Loucy (cell line): ENCODE results near the gene AP2B1.

Experiments
- H2AFZ ChIP-seq: fragments of 200-600 bp; sonication (generic); 2 replicates; pipeline ENCODE4 v1.6.0; 2016; ENCODE audit warnings: antibody characterized with exemption, mild to moderate bottlenecking, low read length, moderate library complexity
- H3F3A ChIP-seq: fragments of 200-600 bp; 2 replicates; pipeline ENCODE4 v1.6.0; 2016; ENCODE audit warnings: antibody characterized with exemption, low read depth, mild to moderate bottlenecking
- H3K27me3 ChIP-seq: fragments of 200-600 bp; sonication (generic); 2 replicates; pipeline ENCODE4 v1.6.1; 2014; ENCODE audit warnings: low read length, mild to moderate bottlenecking; ENCODE audit not compliant: insufficient read depth, poor library complexity, severe bottlenecking
- H3K36me3 ChIP-seq: fragments of 200-600 bp; sonication (generic); 2 replicates; pipeline ENCODE4 v1.6.1; 2016; ENCODE audit warnings: low read length; ENCODE audit not compliant: insufficient read depth
- H3K4me1 ChIP-seq: fragments of 200-600 bp; sonication (generic); 2 replicates; pipeline ENCODE4 v1.5.1; 2014; ENCODE audit warnings: low read length, mild to moderate bottlenecking; ENCODE audit not compliant: insufficient read depth, poor library complexity, severe bottlenecking
- H3K4me2 ChIP-seq: fragments of 200-600 bp; sonication (generic); 2 replicates; pipeline ENCODE4 v1.6.0; 2014; ENCODE audit warnings: antibody characterized with exemption, low read length, low read depth, mild to moderate bottlenecking; ENCODE audit not compliant: poor library complexity, severe bottlenecking
- H3K4me3 ChIP-seq: fragments of 200-600 bp; sonication (generic); 2 replicates; pipeline ENCODE4 v1.5.1; 2014; ENCODE audit warnings: low read length, mild to moderate bottlenecking, mixed read lengths; ENCODE audit not compliant: poor library complexity, severe bottlenecking
- H3K79me2 ChIP-seq: fragments of 200-600 bp; sonication (generic); 2 replicates; pipeline ENCODE4 v1.6.1; 2014; ENCODE audit warnings: low read length; ENCODE audit not compliant: insufficient read depth
- H3K9ac ChIP-seq: fragments of 200-600 bp; sonication (generic); 2 replicates; pipeline ENCODE4 v1.6.0; 2014; ENCODE audit warnings: mild to moderate bottlenecking, low read depth, low read length, moderate library complexity; ENCODE audit not compliant: poor library complexity, severe bottlenecking
- H3K9me2 ChIP-seq: fragments of 200-600 bp; sonication (generic); replicated peaks from 2 replicates; pipeline ENCODE4 v1.6.1; 2016; ENCODE audit warnings: low read depth, low read length, mixed read lengths
- H3K9me3 ChIP-seq: fragments of 200-600 bp; sonication (generic); 2 replicates; pipeline ENCODE4 v1.6.1; 2014; ENCODE audit warnings: mild to moderate bottlenecking, antibody characterized with exemption, low read length, low read depth; ENCODE audit not compliant: insufficient read depth
- H4K20me1 ChIP-seq: fragments of 200-600 bp; sonication (generic); 2 replicates; pipeline ENCODE4 v1.6.0; 2014; ENCODE audit warnings: antibody characterized with exemption, low read length, mild to moderate bottlenecking; ENCODE audit not compliant: insufficient read depth, poor library complexity, severe bottlenecking
- EZH2phosphoT487 ChIP-seq: fragments of 200-600 bp; IDR thresholded peaks from 2 replicates; pipeline ENCODE4 v1.6.1; 2018; ENCODE audit warnings: antibody characterized with exemption, mild to moderate bottlenecking, moderate library complexity, borderline replicate concordance
- TF ChIP-seq, protein P1 (sequence below): fragments of 200-600 bp; sonication (generic); conservative IDR thresholded peaks from 2 replicates; pipeline ENCODE4 v1.5.1; 2014; ENCODE audit warnings: mild to moderate bottlenecking, antibody characterized with exemption, low read length

AP2B1 gene

DNA sequence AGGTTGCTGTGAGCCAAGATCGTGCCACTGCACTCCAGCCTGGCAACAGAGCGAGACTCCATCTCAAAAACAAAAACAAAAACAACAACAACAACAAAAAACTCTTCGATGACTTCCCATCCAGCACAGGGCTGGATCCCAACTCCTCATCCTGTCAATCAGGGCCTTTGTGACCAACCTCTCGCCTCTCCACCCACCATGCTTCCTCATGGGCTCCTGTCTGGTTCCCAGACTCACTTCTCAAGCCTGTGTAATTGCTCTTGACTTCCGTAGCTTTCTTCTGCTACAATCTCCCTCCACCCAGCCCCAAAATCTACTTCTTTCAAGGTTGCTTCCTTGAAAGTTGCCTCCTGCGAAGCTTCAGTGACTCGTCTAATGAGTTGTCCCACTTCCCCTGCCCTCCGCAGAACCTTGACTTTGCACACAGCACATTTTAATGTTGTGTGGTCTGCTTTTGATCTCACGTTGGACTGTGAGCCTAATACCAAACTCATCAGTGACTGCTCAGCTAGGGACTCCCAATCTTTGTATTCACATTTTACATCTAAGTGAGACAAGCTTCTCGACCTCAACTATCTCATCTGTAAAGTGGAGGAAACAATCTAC is 143.4 kb downstream of the AP2B1 start:
- Histone ChIP-seq H3K27me3 (no peaks in the 10 kb centered on the region), H3K4me1 (no peaks in the 10 kb centered on the region), H3K9ac (no peak overlapping the region), H4K20me1 (no peaks in the 10 kb centered on the region), H3K4me3 (no peak overlapping the region), H3K9me2 (no peaks in the 10 kb centered on the region), H3K4me2 (no peak overlapping the region), H3F3A (no peaks in the 10 kb centered on the region), H3K9me3 (no peaks in the 10 kb centered on the region), H2AFZ (no peak overlapping the region), H3K79me2 (no peaks in the 10 kb centered on the region), H3K36me3 (peaks cover 2% of the 10 kb centered on the region; the same call in 1 of the 2 replicates)
- TF ChIP-seq, protein P1, sequence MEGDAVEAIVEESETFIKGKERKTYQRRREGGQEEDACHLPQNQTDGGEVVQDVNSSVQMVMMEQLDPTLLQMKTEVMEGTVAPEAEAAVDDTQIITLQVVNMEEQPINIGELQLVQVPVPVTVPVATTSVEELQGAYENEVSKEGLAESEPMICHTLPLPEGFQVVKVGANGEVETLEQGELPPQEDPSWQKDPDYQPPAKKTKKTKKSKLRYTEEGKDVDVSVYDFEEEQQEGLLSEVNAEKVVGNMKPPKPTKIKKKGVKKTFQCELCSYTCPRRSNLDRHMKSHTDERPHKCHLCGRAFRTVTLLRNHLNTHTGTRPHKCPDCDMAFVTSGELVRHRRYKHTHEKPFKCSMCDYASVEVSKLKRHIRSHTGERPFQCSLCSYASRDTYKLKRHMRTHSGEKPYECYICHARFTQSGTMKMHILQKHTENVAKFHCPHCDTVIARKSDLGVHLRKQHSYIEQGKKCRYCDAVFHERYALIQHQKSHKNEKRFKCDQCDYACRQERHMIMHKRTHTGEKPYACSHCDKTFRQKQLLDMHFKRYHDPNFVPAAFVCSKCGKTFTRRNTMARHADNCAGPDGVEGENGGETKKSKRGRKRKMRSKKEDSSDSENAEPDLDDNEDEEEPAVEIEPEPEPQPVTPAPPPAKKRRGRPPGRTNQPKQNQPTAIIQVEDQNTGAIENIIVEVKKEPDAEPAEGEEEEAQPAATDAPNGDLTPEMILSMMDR = no peak
- no peak for TF ChIP-seq EZH2phosphoT487

DNA sequence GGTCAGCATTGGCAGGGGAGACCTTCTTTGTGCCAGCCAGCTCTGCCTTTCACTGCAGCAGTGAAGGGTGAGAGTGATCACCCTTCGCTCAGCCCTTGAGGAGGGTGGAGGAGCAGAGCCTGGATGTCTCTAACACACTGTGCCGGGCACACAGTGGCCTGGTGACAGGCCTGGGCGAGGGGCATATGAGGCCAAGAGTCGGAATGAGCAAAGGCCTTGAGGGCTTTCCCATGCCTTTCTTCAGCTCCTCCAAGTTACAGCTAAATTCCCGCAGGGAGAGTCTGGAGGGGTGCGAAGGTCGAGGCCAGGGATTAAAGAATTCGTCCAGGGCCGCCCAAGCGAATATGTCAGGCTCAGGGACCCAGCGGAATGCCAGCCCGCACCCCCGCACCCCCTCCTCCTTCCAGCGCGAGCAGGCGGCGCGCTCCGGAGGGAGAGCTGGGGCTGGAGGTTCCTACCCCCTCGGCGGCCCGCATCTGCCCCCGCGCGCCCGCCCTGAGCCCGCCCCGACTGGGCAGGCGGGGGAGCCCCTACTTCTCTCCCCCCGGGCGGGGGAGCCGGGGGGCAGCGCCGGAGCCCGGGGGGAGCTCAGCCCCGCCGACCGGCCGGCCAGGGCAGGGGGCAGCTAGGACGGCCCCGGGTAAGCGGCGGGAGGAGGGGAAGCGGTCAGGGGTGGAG is 144.3 kb downstream of the AP2B1 start, which contains the start of gene RASL10B:
Gene RASL10B (plus strand): TSS at position 401 of the 678 bp plus-strand sequence. CDS start 3,546 bp downstream, outside the sequence.
- Histone ChIP-seq H3K4me2 (peak within 1 kb of the TSS; percentile 73), H3K9me2 (no peaks in the 10 kb centered on the region), H3K9ac (peak within 1 kb of the TSS; percentile 19), H4K20me1 (no peaks in the 10 kb centered on the region), H3K9me3 (no peaks in the 10 kb centered on the region), H3K4me3 (peak within 1 kb of the TSS; percentile 67), H3K79me2 (no peaks in the 10 kb centered on the region), H3K27me3 (no peaks in the 10 kb centered on the region), H3F3A (no peaks in the 10 kb centered on the region), H3K4me1 (no peaks in the 10 kb centered on the region), H2AFZ (peak within 1 kb of the TSS; percentile 44; the same call in 1 of the 2 replicates), H3K36me3 (no peaks in the 10 kb centered on the region; the same call in 1 of the 2 replicates)
- TF ChIP-seq, protein P1 = no peak
- no peak for TF ChIP-seq EZH2phosphoT487

DNA sequence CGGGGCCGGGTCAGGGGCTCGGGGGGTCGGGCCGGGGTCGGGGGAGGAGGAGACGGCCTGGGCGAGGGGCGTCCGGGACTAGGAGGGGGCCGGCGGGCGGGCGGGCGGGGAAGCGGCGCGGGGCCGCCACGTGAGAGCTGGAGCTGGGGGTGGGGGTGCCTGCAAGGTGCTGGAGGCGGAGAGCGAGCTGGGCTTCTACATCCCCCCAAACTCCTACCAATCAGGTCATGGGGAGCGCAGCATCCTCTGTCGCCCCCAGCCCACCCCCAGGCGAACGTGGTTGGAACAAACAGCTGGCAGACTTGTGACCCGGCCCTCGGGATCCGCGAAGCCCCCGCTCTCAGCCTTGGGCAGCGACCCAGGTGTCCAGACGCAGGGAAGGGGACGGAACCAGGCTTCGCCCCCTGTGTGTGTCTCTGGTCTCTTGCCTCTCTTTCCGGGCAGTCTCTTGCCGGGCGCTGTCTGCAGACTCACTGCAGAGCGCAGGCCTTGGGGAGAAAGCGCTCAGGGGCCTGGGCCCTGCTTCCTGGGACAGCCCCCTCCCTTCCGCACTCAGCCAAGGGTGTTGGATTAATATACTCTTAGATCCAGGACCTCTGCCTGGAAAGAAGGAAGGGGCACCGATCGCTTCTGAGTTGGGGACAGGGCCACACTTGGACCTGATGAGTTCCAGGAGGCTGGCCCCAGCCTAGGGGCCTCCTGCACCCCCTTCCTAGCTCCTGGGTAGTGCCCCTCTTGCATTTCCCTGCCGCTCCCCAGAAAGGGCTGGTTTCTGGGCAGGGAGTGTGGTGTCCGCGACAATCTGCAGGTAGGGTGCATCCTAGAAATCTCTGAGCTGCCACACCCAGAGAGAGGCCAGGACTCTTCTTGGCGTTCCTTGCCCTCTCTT is 145.0 kb downstream of the AP2B1 start:
- no peaks in the 10 kb centered on the region for H4K20me1 ChIP-seq
- H3K79me2 ChIP-seq = no peaks in the 10 kb centered on the region
- no peaks in the 10 kb centered on the region for H3F3A ChIP-seq
- H3K9me3 ChIP-seq = no peaks in the 10 kb centered on the region
- no peaks in the 10 kb centered on the region for H3K9me2 ChIP-seq
- H3K4me3 ChIP-seq = peak overlapping the region; percentile 67
- TF ChIP-seq, protein P1 = no peak
- TF ChIP-seq EZH2phosphoT487 = no peak
- H3K4me2 ChIP-seq = no peak overlapping the region
- H3K27me3 ChIP-seq = no peaks in the 10 kb centered on the region
- H2AFZ ChIP-seq = no peak overlapping the region
- H3K36me3 ChIP-seq = no peaks in the 10 kb centered on the region
- no peak overlapping the region for H3K9ac ChIP-seq
- H3K4me1 ChIP-seq = no peaks in the 10 kb centered on the region
